Frontal cortex (tissue), 4 donors: Measurements from ENCODE around the gene KIAA1328. TPM values are rescaled to one million over a fixed set of nuclear protein-coding genes. Genes with fewer than 3 reads are reported as not detected.
"Not testable (repeated sequence)": the region's sequence is repeated elsewhere in the genome, so short reads cannot be mapped to it uniquely, and the experiment has no call there.

Experiments used
- DNase-seq, 2 donors: peaks; one replicate each; pipeline ENCODE4 v3.0.0; 2012; ENCODE audit warnings: low spot score in 2 of 2
- FAIRE-seq: peaks from 2 replicates; lab custom pipeline; 2012; peaks lifted over from hg19 to GRCh38; lab: Jason Lieb, UNC
- total RNA-seq: library from RNA; depleted of rRNA; stranded (reverse); fragments of >200 nt; gene quantifications from one replicate; pipeline ENCODE4 v1.2.3, GENCODE V29; 2014
- donor health status: control.
- donor health status: control.
- donor health status: control.

The KIAA1328 gene
- total RNA-seq: 20.4 TPM

- no peak for FAIRE-seq
- peak; percentile 90 to 91 for DNase-seq
Measured at GRCh38 chr18:36828630-36829361, at the start of gene KIAA1328, which contains the start of gene TPGS2. KIAA1328 (plus strand) TSS chr18:36829127; CDS start chr18:36829139, 12 bp downstream. TPGS2 (minus strand) TSS chr18:36829002; CDS start chr18:36828767, 235 bp downstream.

- FAIRE-seq (no peak), DNase-seq (no peak)
Measured at GRCh38 chr18:36780748-36781147, 48.2 kb upstream of the KIAA1328 start.

- FAIRE-seq (no peak), DNase-seq (no peak)
Measured at GRCh38 chr18:36782710-36783109, 46.2 kb upstream of the KIAA1328 start.

- DNase-seq: no peak
- no peak for FAIRE-seq
Measured at GRCh38 chr18:36783792-36784191, 45.1 kb upstream of the KIAA1328 start.

GRCh38 chr18:36786686-36787085 is 42.2 kb upstream of the KIAA1328 start:
- no peak for DNase-seq
- FAIRE-seq: no peak

- DNase-seq (no peak), FAIRE-seq (no peak)
Measured at GRCh38 chr18:36792634-36793283, 36.2 kb upstream of the KIAA1328 start.

- no peak for FAIRE-seq
Measured at GRCh38 chr18:36798738-36799473, 30.0 kb upstream of the KIAA1328 start.

GRCh38 chr18:36805105-36805504 is 23.8 kb upstream of the KIAA1328 start:
- FAIRE-seq: no peak
- DNase-seq: no peak

More at GRCh38 chr18:36798738-36799473, 30.0 kb upstream of the KIAA1328 start:
- DNase-seq: no peak

- DNase-seq: no peak
- FAIRE-seq: no peak
Measured at GRCh38 chr18:36808681-36809080, 20.2 kb upstream of the KIAA1328 start.

- FAIRE-seq: peak; percentile 28
Measured at GRCh38 chr18:36809590-36810381, 19.1 kb upstream of the KIAA1328 start.

GRCh38 chr18:36811430-36811829 is 17.5 kb upstream of the KIAA1328 start:
- FAIRE-seq: no peak
- no peak for DNase-seq

More at GRCh38 chr18:36809590-36810381, 19.1 kb upstream of the KIAA1328 start:
- DNase-seq: peak in 1 of 2 donors; percentile 61

GRCh38 chr18:36811955-36812354 is 17.0 kb upstream of the KIAA1328 start:
- no peak for FAIRE-seq
- no peak for DNase-seq

- FAIRE-seq (no peak), DNase-seq (no peak)
Measured at GRCh38 chr18:36812678-36813077, 16.2 kb upstream of the KIAA1328 start.

GRCh38 chr18:36813101-36813775 is 15.7 kb upstream of the KIAA1328 start:
- DNase-seq: no peak
- no peak for FAIRE-seq

- no peak for DNase-seq
- FAIRE-seq: no peak
Measured at GRCh38 chr18:36813824-36814223, 15.1 kb upstream of the KIAA1328 start.

GRCh38 chr18:36814994-36815393 is 13.9 kb upstream of the KIAA1328 start:
- FAIRE-seq: no peak

GRCh38 chr18:36816096-36816495 is 12.8 kb upstream of the KIAA1328 start:
- FAIRE-seq, DNase-seq: not testable (repeated sequence)

More at GRCh38 chr18:36814994-36815393, 13.9 kb upstream of the KIAA1328 start:
- no peak for DNase-seq

GRCh38 chr18:36817039-36817438 is 11.9 kb upstream of the KIAA1328 start:
- DNase-seq (no peak), FAIRE-seq (no peak)

GRCh38 chr18:36818652-36819051 is 10.3 kb upstream of the KIAA1328 start:
- DNase-seq: no peak
- no peak for FAIRE-seq
